Measurements from ENCODE around the gene MB21D2.

Gene MB21D2

GRCh38 chr3:192915304-192915703, 2.4 kb downstream of the MB21D2 start:
- H3K4me1 Mint-ChIP-seq (ENCODE audit: low read depth), result peaks cover 33% of the 10 kb centered on the region
- H3K27ac Mint-ChIP-seq, result no peak overlapping the region
- H3K9me3 Mint-ChIP-seq, result no peaks in the 10 kb centered on the region
- peaks cover 66% of the 10 kb centered on the region for H3K27me3 Mint-ChIP-seq
- DNase-seq, result no peak
- H3K4me3 Mint-ChIP-seq, result peak overlapping the region; percentile 49
- H3K36me3 Mint-ChIP-seq (ENCODE audit: low read depth), result peaks cover 6% of the 10 kb centered on the region

DNA sequence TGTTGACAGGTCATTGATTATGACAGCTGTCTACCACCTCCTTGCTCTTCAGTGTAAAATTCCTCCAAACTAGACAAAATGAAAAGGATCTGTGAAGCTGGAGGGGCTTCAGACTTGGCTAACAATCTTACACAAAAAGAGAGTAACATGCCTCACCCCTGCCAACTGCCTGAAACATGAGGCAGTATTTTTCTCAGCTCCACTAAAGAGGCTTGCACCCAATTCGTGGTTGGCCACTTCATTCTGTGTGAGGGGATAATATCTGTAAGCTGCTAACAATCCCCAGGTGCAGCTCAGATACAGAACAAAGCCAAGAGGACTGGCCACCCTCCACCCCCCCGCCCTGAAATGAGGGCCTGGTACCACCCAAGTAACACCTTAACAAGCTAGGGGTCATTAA, 2.8 kb downstream of the MB21D2 start:
- peak overlapping the region; percentile 49 for H3K4me3 Mint-ChIP-seq
- peaks cover 61% of the 10 kb centered on the region for H3K27me3 Mint-ChIP-seq
- no peak for DNase-seq
- H3K9me3 Mint-ChIP-seq, result no peaks in the 10 kb centered on the region
- H3K4me1 Mint-ChIP-seq (ENCODE audit: low read depth), result peaks cover 33% of the 10 kb centered on the region
- no peak overlapping the region for H3K27ac Mint-ChIP-seq
- peaks cover 6% of the 10 kb centered on the region for H3K36me3 Mint-ChIP-seq (ENCODE audit: low read depth)

GRCh38 chr3:192913540-192913939, 4.1 kb downstream of the MB21D2 start:
- H3K36me3 Mint-ChIP-seq (ENCODE audit: low read depth), result peaks cover 6% of the 10 kb centered on the region
- no peaks in the 10 kb centered on the region for H3K9me3 Mint-ChIP-seq
- no peak overlapping the region for H3K27ac Mint-ChIP-seq
- H3K4me3 Mint-ChIP-seq, result no peak overlapping the region
- peaks cover 28% of the 10 kb centered on the region for H3K4me1 Mint-ChIP-seq (ENCODE audit: low read depth)
- DNase-seq, result no peak
- H3K27me3 Mint-ChIP-seq, result peaks cover 48% of the 10 kb centered on the region

- Mint-ChIP-seq H3K4me3 (no peak overlapping the region), H3K27ac (no peak overlapping the region), H3K9me3 (no peaks in the 10 kb centered on the region), H3K36me3 (ENCODE audit: low read depth) (peaks cover 2% of the 10 kb centered on the region), H3K4me1 (ENCODE audit: low read depth) (peaks cover 27% of the 10 kb centered on the region), H3K27me3 (peaks cover 28% of the 10 kb centered on the region)
- DNase-seq, result no peak
Observed at GRCh38 chr3:192911293-192911692, 6.4 kb downstream of the MB21D2 start.

- peaks cover 3% of the 10 kb centered on the region for H3K27me3 Mint-ChIP-seq
- peaks cover 2% of the 10 kb centered on the region for H3K36me3 Mint-ChIP-seq (ENCODE audit: low read depth)
- no peak overlapping the region for H3K27ac Mint-ChIP-seq
- no peak for DNase-seq
- H3K4me3 Mint-ChIP-seq, result no peak overlapping the region
- no peaks in the 10 kb centered on the region for H3K9me3 Mint-ChIP-seq
- H3K4me1 Mint-ChIP-seq (ENCODE audit: low read depth), result peaks cover 17% of the 10 kb centered on the region
Observed at GRCh38 chr3:192907784-192908183, 9.9 kb downstream of the MB21D2 start.

DNA sequence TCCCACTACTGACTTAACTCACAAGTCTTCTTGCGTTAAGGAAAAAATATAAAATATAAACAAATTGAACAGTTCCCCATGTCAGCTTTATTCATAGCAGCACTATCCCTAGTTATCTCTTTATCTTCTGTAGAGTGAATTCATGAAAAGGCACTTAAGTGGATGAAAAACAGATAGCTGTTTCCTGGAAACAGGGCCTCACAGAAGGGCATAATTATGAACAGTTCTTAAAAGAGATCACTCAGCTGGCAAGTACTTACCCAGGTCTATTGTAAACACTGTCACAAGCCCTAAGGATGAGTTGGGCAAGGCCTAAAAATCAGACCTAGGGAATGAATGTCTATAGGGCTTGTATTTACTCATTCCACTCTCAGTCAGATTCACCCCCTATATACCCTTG, 10.7 kb downstream of the MB21D2 start:
- no peak for DNase-seq
- no peaks in the 10 kb centered on the region for H3K9me3 Mint-ChIP-seq
- H3K27me3 Mint-ChIP-seq, result no peaks in the 10 kb centered on the region
- no peak overlapping the region for H3K4me3 Mint-ChIP-seq
- H3K36me3 Mint-ChIP-seq (ENCODE audit: low read depth), result peaks cover 2% of the 10 kb centered on the region
- peaks cover 17% of the 10 kb centered on the region for H3K4me1 Mint-ChIP-seq (ENCODE audit: low read depth)
- no peak overlapping the region for H3K27ac Mint-ChIP-seq

GRCh38 chr3:192905980-192906678, 11.5 kb downstream of the MB21D2 start:
- Mint-ChIP-seq H3K27me3 (no peaks in the 10 kb centered on the region), H3K27ac (no peak overlapping the region), H3K4me1 (ENCODE audit: low read depth) (peaks cover 17% of the 10 kb centered on the region), H3K4me3 (no peak overlapping the region), H3K9me3 (no peaks in the 10 kb centered on the region), H3K36me3 (ENCODE audit: low read depth) (peaks cover 2% of the 10 kb centered on the region)
- no peak for DNase-seq

DNA sequence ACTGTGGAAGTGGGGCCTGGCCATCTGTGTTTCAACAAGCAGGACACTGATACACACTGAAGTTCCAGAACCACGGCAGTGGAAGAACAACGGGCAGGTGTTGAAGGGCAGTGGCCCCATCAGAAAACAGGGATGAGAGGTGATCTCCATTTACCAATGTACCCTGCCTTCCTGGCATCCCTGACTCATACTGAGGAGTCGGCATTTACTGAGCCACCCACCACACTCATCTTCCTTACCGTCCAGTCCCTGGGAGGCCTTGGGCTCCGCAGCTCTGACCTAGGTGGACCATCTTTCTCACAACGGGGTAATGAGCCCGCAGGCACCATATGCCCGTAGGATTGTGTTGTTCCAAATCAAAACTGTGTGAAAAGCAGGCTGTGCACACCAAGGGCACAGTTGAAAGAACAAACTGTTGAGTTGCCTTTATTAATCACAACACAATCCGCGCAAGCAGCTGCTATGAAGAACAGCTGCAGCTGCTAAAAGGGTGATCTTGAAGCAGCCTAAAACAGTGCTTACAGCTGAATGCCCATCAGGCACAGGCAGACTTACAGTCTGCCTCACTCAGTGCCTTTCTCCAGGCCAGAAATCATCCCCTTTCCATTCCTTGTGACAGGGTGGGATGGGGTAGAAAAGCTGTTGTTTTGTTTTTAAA, 12.9 kb downstream of the MB21D2 start:
- Mint-ChIP-seq H3K27me3 (no peaks in the 10 kb centered on the region), H3K27ac (no peak overlapping the region), H3K36me3 (ENCODE audit: low read depth) (peaks cover 4% of the 10 kb centered on the region), H3K4me1 (ENCODE audit: low read depth) (peaks cover 21% of the 10 kb centered on the region), H3K4me3 (no peak overlapping the region), H3K9me3 (no peaks in the 10 kb centered on the region)
- DNase-seq, result no peak

DNA sequence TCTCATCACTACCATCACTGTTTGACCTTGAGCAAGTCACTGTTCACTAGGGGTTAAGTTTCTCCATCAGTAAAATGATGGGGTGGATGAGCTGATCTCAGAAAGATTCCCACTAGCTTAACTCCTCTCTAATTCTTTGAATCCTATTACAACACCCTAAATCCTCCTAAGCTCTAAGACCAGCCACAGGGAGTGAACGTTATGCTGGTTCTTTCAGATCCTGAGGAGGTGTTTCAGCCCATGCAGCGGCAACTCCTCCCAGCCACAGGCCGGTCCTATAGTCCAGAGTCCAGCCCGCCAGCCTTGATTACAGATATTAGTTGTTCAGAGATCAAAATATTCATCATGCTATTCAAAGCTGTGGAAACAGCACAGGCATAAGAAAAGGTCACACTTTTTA, 15.1 kb downstream of the MB21D2 start:
- Mint-ChIP-seq H3K4me1 (ENCODE audit: low read depth) (peaks cover 29% of the 10 kb centered on the region), H3K36me3 (ENCODE audit: low read depth) (peaks cover 3% of the 10 kb centered on the region), H3K27me3 (no peaks in the 10 kb centered on the region), H3K27ac (no peak overlapping the region), H3K4me3 (no peak overlapping the region), H3K9me3 (no peaks in the 10 kb centered on the region)
- DNase-seq, result no peak

- Mint-ChIP-seq H3K9me3 (no peaks in the 10 kb centered on the region), H3K4me3 (no peak overlapping the region), H3K27ac (no peak overlapping the region), H3K4me1 (ENCODE audit: low read depth) (peaks cover 30% of the 10 kb centered on the region), H3K27me3 (peaks cover 4% of the 10 kb centered on the region), H3K36me3 (ENCODE audit: low read depth) (peaks cover 3% of the 10 kb centered on the region)
- DNase-seq, result no peak
Observed at GRCh38 chr3:192901435-192901834, 16.2 kb downstream of the MB21D2 start.

GRCh38 chr3:192899540-192899982, 18.1 kb downstream of the MB21D2 start:
- H3K9me3 Mint-ChIP-seq, result peaks cover 2% of the 10 kb centered on the region
- H3K4me3 Mint-ChIP-seq, result no peak overlapping the region
- peaks cover 18% of the 10 kb centered on the region for H3K27me3 Mint-ChIP-seq
- H3K36me3 Mint-ChIP-seq (ENCODE audit: low read depth), result peaks cover 3% of the 10 kb centered on the region
- peak overlapping the region; percentile 88 for H3K27ac Mint-ChIP-seq
- peaks cover 41% of the 10 kb centered on the region for H3K4me1 Mint-ChIP-seq (ENCODE audit: low read depth)
- no peak for DNase-seq

- no peak overlapping the region for H3K4me3 Mint-ChIP-seq
- H3K27ac Mint-ChIP-seq, result no peak overlapping the region
- H3K4me1 Mint-ChIP-seq (ENCODE audit: low read depth), result peaks cover 66% of the 10 kb centered on the region
Observed at GRCh38 chr3:192897005-192897404, 20.7 kb downstream of the MB21D2 start.

DNA sequence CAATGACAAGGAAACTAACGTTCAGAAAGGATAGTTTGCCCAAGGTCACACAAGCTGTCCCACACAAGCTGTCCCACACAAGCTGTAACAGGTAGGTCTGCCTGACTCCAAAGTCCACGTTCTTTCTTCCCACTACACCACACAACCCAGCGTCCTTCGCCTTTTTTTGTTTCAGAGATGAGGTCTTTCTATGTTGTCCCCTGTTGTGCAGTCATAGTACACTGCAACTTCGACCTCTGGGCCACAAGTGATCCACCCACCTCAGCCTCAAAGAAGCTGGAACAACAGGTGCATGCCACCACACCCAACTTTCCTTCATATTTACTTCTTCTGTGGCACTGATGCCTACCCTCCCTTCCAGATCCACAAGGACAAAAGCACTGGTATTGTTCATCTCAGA, 21.4 kb downstream of the MB21D2 start:
- H3K4me3 Mint-ChIP-seq, result no peak overlapping the region
- H3K27me3 Mint-ChIP-seq, result peaks cover 34% of the 10 kb centered on the region
- H3K4me1 Mint-ChIP-seq (ENCODE audit: low read depth), result peaks cover 73% of the 10 kb centered on the region
- no peak for DNase-seq
- no peak overlapping the region for H3K27ac Mint-ChIP-seq
- H3K9me3 Mint-ChIP-seq, result peaks cover 3% of the 10 kb centered on the region
- peaks cover 3% of the 10 kb centered on the region for H3K36me3 Mint-ChIP-seq (ENCODE audit: low read depth)

More at GRCh38 chr3:192897005-192897404, 20.7 kb downstream of the MB21D2 start:
- H3K27me3 Mint-ChIP-seq, result peaks cover 28% of the 10 kb centered on the region
- H3K36me3 Mint-ChIP-seq (ENCODE audit: low read depth), result peaks cover 3% of the 10 kb centered on the region
- peaks cover 3% of the 10 kb centered on the region for H3K9me3 Mint-ChIP-seq
- no peak for DNase-seq

DNA sequence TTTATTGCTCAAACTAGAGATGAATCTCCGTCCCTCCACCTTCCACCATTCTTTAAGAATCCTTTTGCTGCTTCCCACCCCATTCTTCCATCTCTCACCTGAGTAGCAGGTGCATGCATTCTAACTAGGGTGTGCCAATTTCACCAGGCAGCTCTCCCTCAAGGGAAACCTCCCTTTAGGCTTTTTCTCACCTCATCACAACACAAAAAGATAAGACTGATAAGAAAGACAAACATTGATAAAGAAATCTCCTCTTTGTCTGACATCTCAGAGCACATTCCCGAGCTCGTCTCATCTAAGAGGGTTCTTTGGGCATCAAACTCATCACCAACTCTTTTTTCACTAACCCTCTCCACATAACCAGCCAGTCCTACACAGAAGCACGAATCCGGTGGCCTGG, 23.0 kb downstream of the MB21D2 start:
- H3K9me3 Mint-ChIP-seq, result peaks cover 3% of the 10 kb centered on the region
- peak overlapping the region; percentile 53 for H3K27ac Mint-ChIP-seq
- peaks cover 34% of the 10 kb centered on the region for H3K27me3 Mint-ChIP-seq
- H3K36me3 Mint-ChIP-seq (ENCODE audit: low read depth), result no peaks in the 10 kb centered on the region
- no peak for DNase-seq
- peaks cover 83% of the 10 kb centered on the region for H3K4me1 Mint-ChIP-seq (ENCODE audit: low read depth)
- H3K4me3 Mint-ChIP-seq, result no peak overlapping the region

- Mint-ChIP-seq H3K27me3 (peaks cover 45% of the 10 kb centered on the region), H3K9me3 (peaks cover 3% of the 10 kb centered on the region), H3K4me3 (peak overlapping the region; percentile 46), H3K27ac (peak overlapping the region; percentile 87), H3K4me1 (ENCODE audit: low read depth) (peaks cover 83% of the 10 kb centered on the region), H3K36me3 (ENCODE audit: low read depth) (no peaks in the 10 kb centered on the region)
- DNase-seq, result peak; percentile 59
Observed at GRCh38 chr3:192892981-192893700, 24.5 kb downstream of the MB21D2 start.
